Measurements from ENCODE around the gene GMCL2. TPM values are rescaled to one million over a fixed set of nuclear protein-coding genes. Genes with fewer than 3 reads are reported as not detected.

GMCL2 gene
- total and polyA plus RNA-seq, 4 donors, result not detected

GRCh38 chr5:178216779-178217178 lies 29.6 kb upstream of the GMCL2 start (continued):
- TF ChIP-seq REST (IDR thresholded peaks at IDR 0.05), result no peak
- TF ChIP-seq YY1 (IDR thresholded peaks at IDR 0.05), result no peak
- TF ChIP-seq RXRA (IDR thresholded peaks at IDR 0.05), result no peak

- no peak overlapping the region for H3K27ac ChIP-seq (ENCODE audit: low read depth in 1 of 2, low read length in 2 of 2)
- H3K9ac ChIP-seq (ENCODE audit: low read depth in 1 of 2, low read length in 2 of 2), result no peak overlapping the region
Measured at GRCh38 chr5:178216088-178216534, 28.9 kb upstream of the GMCL2 start.

More at GRCh38 chr5:178216088-178216534, 28.9 kb upstream of the GMCL2 start:
- Histone ChIP-seq H3K27me3 (ENCODE audit: control insufficient read depth in 4 of 4, insufficient read depth in 4 of 4, low read length in 3 of 4) (no peaks in the 10 kb centered on the region), H3K9me3 (ENCODE audit: control insufficient read depth in 4 of 4, low read length in 3 of 4) (no peaks in the 10 kb centered on the region), H3K4me1 (ENCODE audit: control insufficient read depth in 4 of 4, insufficient read depth in 4 of 4, low read length in 3 of 4) (peaks cover 22 to 44% (median 37%) of the 10 kb centered on the region in 4 donors), H3K4me3 (ENCODE audit: low read depth in 1 of 3, low read length in 3 of 3) (no peak overlapping the region), H3K36me3 (ENCODE audit: control insufficient read depth in 4 of 4, insufficient read depth in 3 of 4, low read depth in 1 of 4, low read length in 3 of 4) (peaks cover 8 to 56% (median 41%) of the 10 kb centered on the region in 4 donors)
- no peak for DNase-seq (ENCODE audit: low spot score)
- 83% methylated on average over 5 of the region's 5 CpGs for WGBS
- TF ChIP-seq FOXA2 (IDR thresholded peaks at IDR 0.05), result no peak
- no peak for TF ChIP-seq HNF4A (conservative IDR thresholded peaks at IDR 0.05)
- TF ChIP-seq JUND (IDR thresholded peaks at IDR 0.05), result no peak
- no peak for TF ChIP-seq RAD21 (IDR thresholded peaks at IDR 0.05)
- TF ChIP-seq ATF3 (IDR thresholded peaks at IDR 0.05), result no peak
- no peak for TF ChIP-seq GABPA (IDR thresholded peaks at IDR 0.05 in 1 of 2, conservative IDR thresholded peaks at IDR 0.05 in 1 of 2)
- TF ChIP-seq FOXA1 (IDR thresholded peaks at IDR 0.05), result no peak
- TF ChIP-seq NR2F2 (IDR thresholded peaks at IDR 0.05), result no peak
- TF ChIP-seq TAF1 (conservative IDR thresholded peaks at IDR 0.05), result no peak
- TF ChIP-seq RXRA (IDR thresholded peaks at IDR 0.05), result no peak
- TF ChIP-seq EGR1 (IDR thresholded peaks at IDR 0.05; ENCODE audit: low read depth in 2 of 2), result no peak
- no peak for TF ChIP-seq MAX (IDR thresholded peaks at IDR 0.05)
- no peak for TF ChIP-seq YY1 (IDR thresholded peaks at IDR 0.05)
- no peak for TF ChIP-seq CTCF (IDR thresholded peaks at IDR 0.05; ENCODE audit: low read depth, low read length, missing input control)
- no peak for TF ChIP-seq ZBTB33 (IDR thresholded peaks at IDR 0.05)
- no peak for TF ChIP-seq SP1 (IDR thresholded peaks at IDR 0.05)
- TF ChIP-seq HNF4G (IDR thresholded peaks at IDR 0.05), result no peak
- TF ChIP-seq REST (IDR thresholded peaks at IDR 0.05), result no peak

Data from liver (tissue), 9 donors.